Loucy (cell line): ENCODE measurements around the gene ZSCAN21.

ENCODE experiments used
- H2AFZ ChIP-seq: fragments of 200-600 bp; sonication (generic); 2 replicates; pipeline ENCODE4 v1.6.0; 2016; ENCODE audit warnings: antibody characterized with exemption, mild to moderate bottlenecking, low read length, moderate library complexity
- H3F3A ChIP-seq: fragments of 200-600 bp; 2 replicates; pipeline ENCODE4 v1.6.0; 2016; ENCODE audit warnings: antibody characterized with exemption, low read depth, mild to moderate bottlenecking
- H3K27me3 ChIP-seq: fragments of 200-600 bp; sonication (generic); 2 replicates; pipeline ENCODE4 v1.6.1; 2014; ENCODE audit warnings: low read length, mild to moderate bottlenecking; ENCODE audit not compliant: insufficient read depth, poor library complexity, severe bottlenecking
- H3K36me3 ChIP-seq: fragments of 200-600 bp; sonication (generic); 2 replicates; pipeline ENCODE4 v1.6.1; 2016; ENCODE audit warnings: low read length; ENCODE audit not compliant: insufficient read depth
- H3K4me1 ChIP-seq: fragments of 200-600 bp; sonication (generic); 2 replicates; pipeline ENCODE4 v1.5.1; 2014; ENCODE audit warnings: low read length, mild to moderate bottlenecking; ENCODE audit not compliant: insufficient read depth, poor library complexity, severe bottlenecking
- H3K4me2 ChIP-seq: fragments of 200-600 bp; sonication (generic); 2 replicates; pipeline ENCODE4 v1.6.0; 2014; ENCODE audit warnings: antibody characterized with exemption, low read length, low read depth, mild to moderate bottlenecking; ENCODE audit not compliant: poor library complexity, severe bottlenecking
- H3K4me3 ChIP-seq: fragments of 200-600 bp; sonication (generic); 2 replicates; pipeline ENCODE4 v1.5.1; 2014; ENCODE audit warnings: low read length, mild to moderate bottlenecking, mixed read lengths; ENCODE audit not compliant: poor library complexity, severe bottlenecking
- H3K79me2 ChIP-seq: fragments of 200-600 bp; sonication (generic); 2 replicates; pipeline ENCODE4 v1.6.1; 2014; ENCODE audit warnings: low read length; ENCODE audit not compliant: insufficient read depth
- H3K9ac ChIP-seq: fragments of 200-600 bp; sonication (generic); 2 replicates; pipeline ENCODE4 v1.6.0; 2014; ENCODE audit warnings: mild to moderate bottlenecking, low read depth, low read length, moderate library complexity; ENCODE audit not compliant: poor library complexity, severe bottlenecking
- H3K9me2 ChIP-seq: fragments of 200-600 bp; sonication (generic); replicated peaks from 2 replicates; pipeline ENCODE4 v1.6.1; 2016; ENCODE audit warnings: low read depth, low read length, mixed read lengths
- H3K9me3 ChIP-seq: fragments of 200-600 bp; sonication (generic); 2 replicates; pipeline ENCODE4 v1.6.1; 2014; ENCODE audit warnings: mild to moderate bottlenecking, antibody characterized with exemption, low read length, low read depth; ENCODE audit not compliant: insufficient read depth
- H4K20me1 ChIP-seq: fragments of 200-600 bp; sonication (generic); 2 replicates; pipeline ENCODE4 v1.6.0; 2014; ENCODE audit warnings: antibody characterized with exemption, low read length, mild to moderate bottlenecking; ENCODE audit not compliant: insufficient read depth, poor library complexity, severe bottlenecking
- CTCF ChIP-seq: fragments of 200-600 bp; sonication (generic); conservative IDR thresholded peaks from 2 replicates; pipeline ENCODE4 v1.5.1; 2014; ENCODE audit warnings: mild to moderate bottlenecking, antibody characterized with exemption, low read length
- EZH2phosphoT487 ChIP-seq: fragments of 200-600 bp; IDR thresholded peaks from 2 replicates; pipeline ENCODE4 v1.6.1; 2018; ENCODE audit warnings: antibody characterized with exemption, mild to moderate bottlenecking, moderate library complexity, borderline replicate concordance

The ZSCAN21 gene

DNA sequence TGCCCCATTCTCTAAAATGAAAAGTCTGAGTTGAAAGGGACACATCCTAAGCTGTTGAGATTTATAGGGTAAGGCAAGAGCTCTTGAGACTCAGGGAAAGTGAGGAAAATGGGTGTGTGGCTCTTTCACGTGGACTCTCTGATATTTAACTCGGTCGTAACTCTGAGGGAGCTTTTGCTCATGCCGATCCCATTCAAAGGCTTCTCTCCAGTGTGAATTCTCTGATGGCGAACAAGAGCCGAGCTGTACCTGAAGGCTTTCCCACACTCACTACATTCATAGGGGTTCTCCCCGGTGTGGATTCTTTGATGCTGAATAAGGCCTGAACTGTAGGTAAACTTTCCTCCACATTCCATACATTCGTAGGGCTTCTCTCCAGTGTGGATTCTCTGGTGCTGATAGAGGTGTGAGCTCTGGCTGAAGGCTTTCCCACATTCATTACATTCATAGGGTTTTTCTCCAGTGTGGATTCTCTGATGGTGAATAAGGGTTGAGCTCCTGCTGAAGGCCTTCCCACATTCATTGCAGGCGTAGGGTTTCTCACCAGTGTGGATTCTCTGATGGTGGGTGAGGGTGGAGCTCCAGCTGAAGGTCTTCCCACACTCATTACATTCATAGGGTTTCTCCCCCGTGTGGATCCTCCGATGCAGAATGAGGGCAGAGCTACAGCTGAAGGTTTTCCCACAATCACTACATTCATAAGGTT lies 21.6 kb downstream of the ZSCAN21 start:
- Histone ChIP-seq H3K9me3 (peaks cover 24% of the 10 kb centered on the region; the same call in 1 of the 2 replicates), H3K36me3 (peaks cover 65% of the 10 kb centered on the region), H2AFZ (no peak overlapping the region), H3K9ac (no peak overlapping the region), H3K79me2 (peaks cover 4% of the 10 kb centered on the region; the same call in 1 of the 2 replicates), H3K9me2 (no peaks in the 10 kb centered on the region), H3K27me3 (no peaks in the 10 kb centered on the region), H4K20me1 (no peaks in the 10 kb centered on the region), H3K4me3 (no peak overlapping the region), H3K4me2 (no peak overlapping the region), H3K4me1 (no peaks in the 10 kb centered on the region), H3F3A (no peaks in the 10 kb centered on the region)
- no peak for TF ChIP-seq CTCF
- no peak for TF ChIP-seq EZH2phosphoT487

GRCh38 chr7:100072462-100072861 lies 22.9 kb downstream of the ZSCAN21 start:
- H3K9me3 ChIP-seq, result peaks cover 24% of the 10 kb centered on the region; the same call in 1 of the 2 replicates
- no peaks in the 10 kb centered on the region for H3K9me2 ChIP-seq
- TF ChIP-seq CTCF (no peak), EZH2phosphoT487 (no peak)
- no peak overlapping the region for H2AFZ ChIP-seq
- H3F3A ChIP-seq, result no peaks in the 10 kb centered on the region
- H3K36me3 ChIP-seq, result peaks cover 76% of the 10 kb centered on the region
- no peak overlapping the region for H3K9ac ChIP-seq
- H3K4me3 ChIP-seq, result no peak overlapping the region
- H3K27me3 ChIP-seq, result no peaks in the 10 kb centered on the region
- H3K4me2 ChIP-seq, result no peak overlapping the region
- H3K4me1 ChIP-seq, result no peaks in the 10 kb centered on the region
- H3K79me2 ChIP-seq, result peaks cover 14% of the 10 kb centered on the region; the same call in 1 of the 2 replicates
- H4K20me1 ChIP-seq, result peaks cover 9% of the 10 kb centered on the region

DNA sequence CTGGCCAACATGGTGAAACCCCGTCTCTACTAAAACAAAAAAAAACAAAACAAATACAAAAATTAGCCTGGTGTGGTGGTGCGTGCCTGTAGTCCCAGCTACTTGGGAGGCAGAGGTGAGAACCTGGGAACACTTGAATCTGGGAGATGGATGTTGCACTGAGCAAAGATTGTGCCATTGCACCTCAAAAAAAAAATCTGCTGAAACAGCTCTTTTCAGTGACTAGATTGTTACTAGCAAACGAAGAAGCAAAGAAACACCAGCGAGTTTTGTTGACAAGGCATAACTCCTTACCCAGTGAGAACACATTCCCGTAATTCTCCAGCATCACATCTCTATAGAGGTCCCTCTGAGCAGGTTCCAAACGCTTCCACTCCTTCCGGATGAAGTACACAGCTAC lies 25.3 kb downstream of the ZSCAN21 start:
- peaks cover 36% of the 10 kb centered on the region for H3K79me2 ChIP-seq
- no peak overlapping the region for H3K4me3 ChIP-seq
- TF ChIP-seq EZH2phosphoT487 (no peak), CTCF (no peak)
- H3K4me1 ChIP-seq, result peaks cover 11% of the 10 kb centered on the region
- no peaks in the 10 kb centered on the region for H3F3A ChIP-seq
- no peaks in the 10 kb centered on the region for H3K27me3 ChIP-seq
- no peak overlapping the region for H3K4me2 ChIP-seq
- no peak overlapping the region for H3K9ac ChIP-seq
- no peak overlapping the region for H2AFZ ChIP-seq
- H3K9me3 ChIP-seq, result peaks cover 24% of the 10 kb centered on the region; the same call in 1 of the 2 replicates
- no peaks in the 10 kb centered on the region for H3K9me2 ChIP-seq
- H4K20me1 ChIP-seq, result peaks cover 28% of the 10 kb centered on the region
- peaks cover 82% of the 10 kb centered on the region for H3K36me3 ChIP-seq
